Neural crest cell (in vitro differentiated cells): ENCODE results near the gene ILDR2. TPM values are rescaled to one million over a fixed set of nuclear protein-coding genes. Genes with fewer than 3 reads are reported as not detected.

Experiments
- DNase-seq: peaks from one replicate; pipeline ENCODE4 v3.0.0; 2021; ENCODE audit warnings: low read depth, mixed read lengths, low spot score
- H3K27ac Mint-ChIP-seq: one replicate; pipeline ENCODE4 v1.8.0; 2021; ENCODE audit warnings: mild to moderate bottlenecking, mixed read lengths; ENCODE audit not compliant: unreplicated experiment
- H3K27me3 Mint-ChIP-seq: 2 replicates; pipeline ENCODE4 v1.8.0; 2021; ENCODE audit warnings: low read depth, mild to moderate bottlenecking, mixed read lengths
- H3K36me3 Mint-ChIP-seq: 2 replicates; pipeline ENCODE4 v1.8.0; 2021; ENCODE audit warnings: low read depth, mild to moderate bottlenecking, mixed read lengths
- H3K4me1 Mint-ChIP-seq: 2 replicates; pipeline ENCODE4 v1.8.0; 2021; ENCODE audit warnings: mixed read lengths
- H3K4me3 Mint-ChIP-seq: one replicate; pipeline ENCODE4 v1.8.0; 2021; ENCODE audit warnings: mild to moderate bottlenecking, mixed read lengths
- H3K9me3 Mint-ChIP-seq: 2 replicates; pipeline ENCODE4 v1.8.0; 2021; ENCODE audit warnings: mixed read lengths
- CTCF ChIP-seq: fragments of 200-600 bp; sonication (generic); conservative IDR thresholded peaks from 2 replicates; pipeline ENCODE4 v1.5.0; 2021; ENCODE audit warnings: antibody characterized with exemption, mild to moderate bottlenecking
- total RNA-seq: library from RNA; stranded (reverse); gene quantifications from 2 replicates; pipeline ENCODE4 v1.2.1, GENCODE V29; 2021

Gene ILDR2
- total RNA-seq, 1 donor from 2014 or later, result 30.3 TPM

GRCh38 chr1:166907763-166908162 is 67.6 kb downstream of the ILDR2 start:
- Mint-ChIP-seq H3K36me3 (peaks cover 12% of the 10 kb centered on the region), H3K9me3 (peaks cover 9% of the 10 kb centered on the region), H3K27ac (no peak overlapping the region), H3K27me3 (no peaks in the 10 kb centered on the region), H3K4me3 (no peak overlapping the region), H3K4me1 (no peaks in the 10 kb centered on the region)
- no peak for TF ChIP-seq CTCF
- no peak for DNase-seq

- Mint-ChIP-seq H3K27me3 (no peaks in the 10 kb centered on the region), H3K27ac (no peak overlapping the region), H3K4me3 (no peak overlapping the region), H3K4me1 (no peaks in the 10 kb centered on the region), H3K9me3 (peaks cover 8% of the 10 kb centered on the region), H3K36me3 (peaks cover 11% of the 10 kb centered on the region)
- no peak for DNase-seq
- no peak for TF ChIP-seq CTCF
These were observed 68.3 kb downstream of the ILDR2 start for GRCh38 chr1:166907051-166907450.

GRCh38 chr1:166906647-166907046 is 68.7 kb downstream of the ILDR2 start:
- Mint-ChIP-seq H3K4me1 (no peaks in the 10 kb centered on the region), H3K27me3 (no peaks in the 10 kb centered on the region), H3K27ac (no peak overlapping the region), H3K36me3 (peaks cover 7% of the 10 kb centered on the region), H3K4me3 (no peak overlapping the region), H3K9me3 (peaks cover 5% of the 10 kb centered on the region)
- TF ChIP-seq CTCF, result no peak
- DNase-seq, result no peak

- H3K27ac Mint-ChIP-seq, result peak overlapping the region; percentile 4
- H3K9me3 Mint-ChIP-seq, result peaks cover 2% of the 10 kb centered on the region
- peaks cover 2% of the 10 kb centered on the region for H3K36me3 Mint-ChIP-seq
- DNase-seq, result no peak
- no peak overlapping the region for H3K4me3 Mint-ChIP-seq
- no peak for TF ChIP-seq CTCF
- H3K4me1 Mint-ChIP-seq, result no peaks in the 10 kb centered on the region
- no peaks in the 10 kb centered on the region for H3K27me3 Mint-ChIP-seq
These were observed 69.4 kb downstream of the ILDR2 start for GRCh38 chr1:166905900-166906299.

- no peak overlapping the region for H3K4me3 Mint-ChIP-seq
- no peaks in the 10 kb centered on the region for H3K27me3 Mint-ChIP-seq
- H3K27ac Mint-ChIP-seq, result no peak overlapping the region
- no peak for TF ChIP-seq CTCF
- no peak for DNase-seq
- no peaks in the 10 kb centered on the region for H3K9me3 Mint-ChIP-seq
- H3K4me1 Mint-ChIP-seq, result no peaks in the 10 kb centered on the region
- no peaks in the 10 kb centered on the region for H3K36me3 Mint-ChIP-seq
These were observed 70.2 kb downstream of the ILDR2 start for GRCh38 chr1:166905136-166905535.

GRCh38 chr1:166903232-166903631 is 72.1 kb downstream of the ILDR2 start:
- H3K27me3 Mint-ChIP-seq, result no peaks in the 10 kb centered on the region
- H3K36me3 Mint-ChIP-seq, result peaks cover 3% of the 10 kb centered on the region
- no peak overlapping the region for H3K4me3 Mint-ChIP-seq
- no peak for DNase-seq
- no peaks in the 10 kb centered on the region for H3K4me1 Mint-ChIP-seq
- no peak for TF ChIP-seq CTCF
- no peak overlapping the region for H3K27ac Mint-ChIP-seq
- H3K9me3 Mint-ChIP-seq, result peaks cover 3% of the 10 kb centered on the region
